HG03342 (cell line): ENCODE measurements around the gene RPTOR.

Experiments
- ATAC-seq: cut with Tn5 transposase; IDR thresholded peaks from one replicate; pipeline ENCODE4 v1.9.1; 2021; ENCODE audit warnings: mild to moderate bottlenecking, moderate library complexity; ENCODE audit not compliant: unreplicated experiment

The RPTOR gene

DNA sequence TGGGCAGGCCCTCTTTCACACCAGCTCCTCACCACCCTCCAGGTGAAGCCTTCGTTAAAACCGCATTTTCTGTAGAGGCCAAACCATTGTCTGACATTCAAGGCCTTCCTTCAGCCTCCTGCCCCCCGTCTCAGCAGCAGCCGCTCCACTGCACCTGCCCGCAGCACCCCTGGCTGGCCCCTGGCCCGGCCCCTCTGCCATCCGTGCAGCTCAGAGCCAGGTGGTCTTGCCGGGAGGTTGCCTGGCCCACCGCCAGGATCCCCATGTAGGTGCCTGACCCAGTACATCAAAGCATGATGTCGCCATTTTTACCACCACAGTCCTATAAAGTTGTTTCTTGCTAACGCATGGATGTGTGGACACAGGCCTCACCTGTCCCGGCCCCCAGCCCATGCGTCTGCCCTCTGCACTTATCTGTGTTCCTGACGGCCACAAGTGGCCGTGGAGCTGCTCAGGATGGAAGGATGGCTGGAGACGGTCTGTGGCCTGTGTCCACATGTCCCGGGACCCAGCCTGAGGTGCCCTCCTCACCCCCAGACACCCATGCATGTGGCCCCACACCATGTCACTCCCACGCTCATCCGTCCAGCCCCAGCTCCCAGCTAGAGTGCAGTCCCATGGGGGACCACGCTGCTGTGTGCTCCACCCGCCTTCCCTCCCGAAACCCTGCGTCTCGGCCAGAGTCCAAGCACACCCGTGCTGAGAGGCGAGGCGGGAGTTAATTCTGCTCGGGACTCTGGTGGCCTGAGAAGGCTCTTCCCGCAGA, 357.7 kb downstream of the RPTOR start:
- ATAC-seq = no peak

- ATAC-seq = no peak
Observed at GRCh38 chr17:80902963-80903611, 358.4 kb downstream of the RPTOR start.

DNA sequence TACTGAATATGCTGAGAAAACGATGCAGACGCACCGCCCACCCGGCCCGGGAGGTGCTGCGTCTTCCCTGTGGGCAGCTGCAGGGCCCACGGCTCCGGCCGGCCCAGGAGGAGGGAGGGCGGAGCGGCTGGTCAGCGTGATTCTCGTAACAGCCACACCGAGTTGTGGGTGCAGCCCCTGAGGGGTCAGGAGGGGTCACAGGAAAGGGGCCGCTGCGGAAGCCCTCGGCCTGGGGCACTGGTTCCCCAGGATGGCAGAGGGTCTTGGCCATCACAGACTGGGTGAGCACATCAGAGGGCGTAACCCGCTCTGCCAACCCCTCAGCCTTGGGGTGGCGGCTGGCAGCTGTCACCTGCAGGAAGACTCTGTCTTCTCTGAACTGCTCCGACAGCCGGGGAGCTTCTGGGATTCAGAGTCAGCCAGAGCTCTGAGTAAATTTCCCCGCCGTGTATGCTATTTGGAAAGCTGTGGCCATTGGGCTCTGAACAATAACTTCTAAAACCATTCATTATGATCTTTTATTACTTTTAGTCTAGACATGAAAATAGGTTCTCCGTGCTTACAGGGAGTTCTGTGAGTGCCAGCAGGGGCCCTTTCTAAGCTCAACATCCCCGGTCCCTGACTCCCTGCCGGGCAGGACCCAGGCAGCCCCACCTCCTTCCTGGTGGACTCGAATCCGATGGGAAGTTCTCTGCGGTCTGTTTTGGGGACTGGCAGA, 359.6 kb downstream of the RPTOR start:
- ATAC-seq = no peak

GRCh38 chr17:80905586-80906230, 361.1 kb downstream of the RPTOR start:
- ATAC-seq = no peak

DNA sequence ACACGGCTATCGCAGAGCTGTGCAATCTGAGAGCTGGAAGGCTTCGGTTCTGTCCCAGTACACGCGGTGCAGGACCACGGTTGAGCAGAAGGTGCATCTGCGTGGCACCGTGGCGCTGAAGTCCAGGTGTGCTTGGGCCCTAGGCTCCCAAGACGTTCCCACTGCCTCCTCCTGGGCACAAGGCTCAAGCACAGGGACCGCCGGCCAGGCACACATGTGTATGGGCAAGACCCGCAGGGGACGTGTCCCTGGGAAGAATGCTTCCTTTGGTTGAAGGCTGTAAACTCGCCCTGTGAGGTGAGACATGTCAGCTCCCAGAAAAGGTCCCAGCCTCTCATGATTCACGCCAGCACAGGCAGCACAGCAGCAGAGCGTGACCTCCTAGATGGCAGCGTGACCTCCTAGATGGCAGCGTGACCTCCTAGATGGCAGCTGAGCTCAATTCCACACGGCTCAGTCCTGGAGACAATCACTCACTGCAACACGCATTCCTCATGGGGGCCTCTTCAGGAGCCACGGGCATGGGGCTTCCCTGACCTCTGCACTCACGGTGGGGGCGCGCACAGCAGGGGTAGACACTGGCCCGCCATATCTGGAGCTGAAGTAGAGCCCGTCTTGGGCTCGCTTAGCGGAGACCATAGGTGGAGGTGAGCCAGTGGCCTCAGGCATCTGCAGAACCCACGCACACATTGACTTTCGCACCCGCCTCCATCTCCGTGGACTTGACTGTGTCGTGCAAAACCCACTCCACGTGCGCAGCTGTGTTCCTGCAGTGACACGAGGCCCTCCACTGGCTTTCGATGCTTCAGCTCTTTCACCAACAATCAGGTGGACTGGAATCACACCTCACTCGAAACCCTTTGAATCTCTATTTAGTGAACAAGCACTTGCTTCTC, 362.0 kb downstream of the RPTOR start:
- no peak for ATAC-seq

GRCh38 chr17:80907281-80907680, 362.6 kb downstream of the RPTOR start:
- no peak for ATAC-seq

DNA sequence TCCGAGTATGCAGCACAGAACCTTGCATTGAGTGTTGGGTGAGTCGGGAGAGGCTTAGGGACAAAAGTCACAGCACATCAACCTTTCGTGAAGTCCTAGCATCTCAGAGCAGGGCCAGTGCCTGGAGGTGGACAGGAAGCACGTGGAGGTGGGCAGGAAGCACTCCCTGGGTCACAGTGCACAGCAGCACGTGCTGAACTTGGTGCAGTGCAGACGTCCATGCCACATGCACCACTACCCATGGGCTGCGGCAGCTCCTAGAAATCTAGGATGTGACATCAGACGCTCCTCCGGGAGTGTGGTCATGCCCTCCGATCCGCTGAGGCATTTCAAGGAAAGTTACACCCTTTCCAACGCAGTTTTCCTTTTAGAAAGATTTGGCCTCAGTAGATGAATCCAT, 363.6 kb downstream of the RPTOR start:
- no peak for ATAC-seq

DNA sequence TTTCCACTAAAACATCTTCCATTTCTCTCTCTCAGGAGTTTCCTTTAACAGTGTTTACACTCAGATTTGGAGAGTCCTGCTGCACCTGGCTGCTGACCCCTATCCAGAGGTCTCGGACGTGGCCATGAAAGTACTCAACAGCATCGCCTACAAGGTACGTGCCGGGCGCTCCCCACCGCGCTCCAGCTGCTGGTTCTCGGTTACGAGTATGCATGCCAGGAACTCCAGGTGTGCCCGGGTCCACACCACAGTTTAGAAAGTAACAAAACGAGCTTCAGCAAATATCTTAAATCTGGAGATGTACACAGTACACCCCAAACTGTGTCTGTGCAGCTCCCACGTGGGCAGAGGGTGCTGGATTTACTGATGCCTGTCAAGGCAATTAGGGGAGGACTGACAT, 364.1 kb downstream of the RPTOR start:
- no peak for ATAC-seq

- no peak for ATAC-seq
Observed at GRCh38 chr17:80909635-80910034, 365.0 kb downstream of the RPTOR start.

DNA sequence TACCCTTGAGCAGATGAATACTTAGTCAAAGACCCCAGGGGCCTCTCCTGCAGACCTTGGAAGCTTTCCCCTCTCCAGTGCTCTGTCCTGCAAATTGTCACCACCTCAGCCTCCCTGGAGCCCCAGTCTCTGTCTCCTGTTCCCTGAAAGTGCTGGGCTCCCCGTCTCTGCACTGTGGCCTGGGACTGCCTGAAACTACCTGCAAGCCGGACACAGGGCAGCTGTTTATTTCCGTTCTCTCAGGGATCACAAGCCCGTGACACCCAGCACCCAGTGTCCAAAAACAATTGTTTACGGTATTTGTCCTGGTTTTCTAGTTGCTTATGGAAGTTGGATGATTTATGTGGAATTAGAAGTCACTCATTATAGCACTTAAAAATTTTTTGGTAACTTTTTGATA, 365.4 kb downstream of the RPTOR start:
- ATAC-seq = no peak

DNA sequence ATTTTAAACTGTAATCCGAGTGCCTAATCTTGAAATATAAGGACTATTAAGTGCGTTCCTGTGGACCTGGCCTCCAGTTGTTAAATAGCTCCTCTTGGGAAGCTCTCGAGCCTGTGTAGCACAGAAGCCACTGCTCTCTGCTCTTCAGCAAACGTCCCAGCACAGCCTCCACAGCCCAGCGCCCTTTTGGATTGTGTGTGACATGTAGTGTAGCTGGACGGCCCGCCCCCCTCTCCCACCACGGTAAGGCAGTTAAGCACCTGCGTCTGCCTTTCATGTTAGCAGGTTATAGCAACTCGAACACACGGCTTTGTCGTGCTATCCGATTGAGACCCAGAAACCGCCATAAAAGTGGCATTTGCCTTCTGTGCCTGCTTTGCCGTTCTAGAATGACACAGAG, 367.8 kb downstream of the RPTOR start:
- ATAC-seq = no peak

DNA sequence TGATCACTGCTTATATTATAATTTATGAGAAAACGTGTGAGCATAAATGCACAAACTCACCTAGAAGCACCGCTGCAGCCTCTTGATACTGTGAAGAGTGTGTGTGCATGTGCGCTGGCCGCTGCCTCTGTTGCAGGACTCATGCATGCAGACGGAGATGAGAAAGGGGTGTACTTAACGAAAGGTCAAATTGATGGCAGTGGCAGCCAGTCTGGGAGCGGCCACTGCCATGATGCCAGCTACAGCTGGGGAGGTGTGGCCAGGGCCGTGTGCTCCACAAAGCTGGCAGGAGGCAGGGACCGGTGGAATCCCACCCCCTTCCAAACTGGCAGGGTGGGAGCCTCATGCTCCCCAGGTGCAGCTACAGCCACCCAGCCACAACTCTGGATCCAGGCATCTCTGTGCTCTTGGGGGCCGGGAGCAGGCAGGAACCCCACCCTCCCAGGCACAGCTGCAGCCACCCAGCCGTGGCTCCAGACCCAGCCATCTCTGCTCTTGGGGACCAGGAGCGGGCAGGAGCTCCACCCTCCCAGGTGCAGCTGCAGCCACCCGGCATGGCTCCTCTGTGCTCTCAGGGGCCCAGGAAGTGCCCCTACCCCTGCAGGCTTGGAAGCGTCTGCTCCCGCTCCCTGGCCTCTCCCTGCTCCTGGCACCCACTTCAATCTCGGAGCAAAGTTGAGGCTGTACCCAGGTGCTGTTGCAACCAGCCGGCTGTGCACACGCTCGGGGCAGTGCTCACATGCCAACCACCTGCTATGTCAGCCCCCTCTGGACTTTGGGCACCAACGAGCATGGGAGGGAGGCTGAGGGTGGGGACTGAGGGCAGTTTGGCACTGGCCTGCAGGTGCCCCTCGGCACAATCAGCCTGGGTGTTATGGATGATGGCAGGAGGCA, 369.5 kb downstream of the RPTOR start:
- ATAC-seq = no peak

GRCh38 chr17:80916246-80916645, 371.6 kb downstream of the RPTOR start:
- ATAC-seq = no peak

- no peak for ATAC-seq
Observed at GRCh38 chr17:80917716-80918560, 373.3 kb downstream of the RPTOR start.

DNA sequence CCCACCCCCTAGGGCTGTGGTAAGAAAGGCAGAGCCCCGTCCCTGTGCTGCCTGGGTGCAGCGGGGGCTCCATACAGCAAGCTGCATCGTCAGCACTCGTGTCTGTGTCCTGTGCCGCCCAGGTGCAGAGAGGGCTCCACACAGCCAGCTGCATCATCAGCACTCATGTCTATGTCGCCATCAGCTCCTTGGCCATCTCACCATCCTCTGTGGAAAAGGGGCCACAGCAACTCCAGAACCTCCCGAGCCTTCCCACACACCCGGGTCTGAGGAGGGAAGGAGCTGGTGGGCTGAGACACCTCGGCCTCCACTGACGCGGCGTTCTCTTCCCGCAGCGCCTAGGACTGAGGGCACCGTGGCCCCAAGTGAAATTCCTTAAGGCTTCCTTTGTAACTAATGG, 374.1 kb downstream of the RPTOR start:
- no peak for ATAC-seq

DNA sequence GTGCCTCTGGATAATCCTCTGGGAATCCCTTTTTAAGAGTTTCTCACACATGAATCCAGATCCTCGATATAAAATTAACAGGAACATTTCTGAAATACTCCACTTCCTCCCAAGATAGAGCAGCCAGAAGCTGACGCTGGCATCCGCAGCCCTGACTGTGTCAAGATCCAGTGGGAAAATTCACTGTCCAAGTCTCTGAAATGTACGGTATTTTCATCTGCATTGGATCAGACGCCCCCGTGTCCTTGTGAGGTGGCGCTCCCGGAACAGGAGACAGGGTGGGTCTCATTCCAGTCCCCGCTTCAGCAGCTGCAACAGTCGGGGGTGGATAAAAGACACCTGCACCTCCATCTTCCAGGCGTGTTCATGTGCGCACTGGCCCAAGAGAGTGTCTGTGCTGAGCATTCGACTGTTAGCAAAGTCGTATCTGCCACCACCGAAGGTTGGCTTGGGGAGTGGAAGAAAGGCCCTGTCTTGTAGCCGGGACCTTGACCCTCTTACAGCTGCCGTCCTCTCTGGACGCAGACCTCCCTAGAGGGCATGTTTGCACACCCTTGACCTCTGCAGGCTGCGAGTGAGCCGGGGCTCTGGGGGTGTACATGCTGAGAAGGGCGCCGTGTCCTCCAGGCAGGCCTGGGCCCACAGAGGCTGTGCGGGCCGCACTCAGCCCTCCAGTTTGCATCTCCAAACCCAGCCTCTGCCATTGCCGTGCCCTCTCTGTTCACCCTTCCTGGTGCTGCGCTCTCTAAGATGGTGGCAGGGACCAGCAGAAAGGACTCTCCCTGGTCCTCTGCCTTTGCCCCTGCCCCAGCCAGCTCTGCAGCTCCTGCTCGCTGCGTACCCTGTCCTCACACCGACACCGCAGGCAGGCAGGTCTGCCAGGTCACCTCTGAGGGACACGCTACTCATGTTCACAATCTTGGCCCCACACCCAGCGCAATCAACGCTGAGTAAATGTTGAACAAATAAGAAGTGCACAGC, 375.0 kb downstream of the RPTOR start:
- ATAC-seq = no peak

- no peak for ATAC-seq
Observed at GRCh38 chr17:80920441-80920840, 375.8 kb downstream of the RPTOR start.
